HEK293 (cell line): Measurements from ENCODE around the gene MBLAC1.
A peak's percentile ranks its signal among the peaks of the same experiment; 100 is the strongest.

ENCODE experiments used
- GLI4 ChIP-seq: fragments of 450-650 bp; formaldehyde crosslinking; IDR thresholded peaks from 2 replicates; pipeline ENCODE4 v1.5.1; 2016; ENCODE audit warnings: missing biosample characterization, missing genetic modification characterization
- PRDM6 ChIP-seq: fragments of 450-650 bp; formaldehyde crosslinking; IDR thresholded peaks from 2 replicates; pipeline ENCODE4 v1.5.1; 2017; ENCODE audit warnings: missing biosample characterization, missing genetic modification characterization
- SCRT1 ChIP-seq: fragments of 450-650 bp; formaldehyde crosslinking; IDR thresholded peaks from 2 replicates; pipeline ENCODE4 v1.5.1; 2016; ENCODE audit warnings: missing biosample characterization, missing genetic modification characterization, borderline replicate concordance
- SETDB1 ChIP-seq: IDR thresholded peaks from one replicate; pipeline ENCODE4 v1.6.1; 2017; ENCODE audit warnings: mild to moderate bottlenecking, low read length, moderate library complexity, mixed read lengths; ENCODE audit not compliant: insufficient read length
- SP2 ChIP-seq: fragments of 450-650 bp; formaldehyde crosslinking; IDR thresholded peaks from 2 replicates; pipeline ENCODE4 v1.5.1; 2016; ENCODE audit warnings: missing biosample characterization, missing genetic modification characterization
- ZBTB21 ChIP-seq: fragments of 450-650 bp; formaldehyde crosslinking; IDR thresholded peaks from 2 replicates; pipeline ENCODE4 v1.5.1; 2017; ENCODE audit warnings: missing biosample characterization, missing genetic modification characterization
- ZBTB6 ChIP-seq: fragments of 450-650 bp; formaldehyde crosslinking; IDR thresholded peaks from 2 replicates; pipeline ENCODE4 v1.5.1; 2017; ENCODE audit warnings: missing biosample characterization, missing genetic modification characterization
- ZFP69B ChIP-seq: fragments of 450-650 bp; formaldehyde crosslinking; IDR thresholded peaks from 2 replicates; pipeline ENCODE4 v1.5.1; 2016; ENCODE audit warnings: missing biosample characterization, missing genetic modification characterization
- ZNF121 ChIP-seq: fragments of 450-650 bp; formaldehyde crosslinking; IDR thresholded peaks from 2 replicates; pipeline ENCODE4 v1.5.1; 2016; ENCODE audit warnings: missing biosample characterization, missing genetic modification characterization
- ZNF184 ChIP-seq: fragments of 450-650 bp; IDR thresholded peaks from 2 replicates; pipeline ENCODE4 v1.5.1; 2018; ENCODE audit warnings: missing biosample characterization, mild to moderate bottlenecking, missing genetic modification characterization
- ZNF202 ChIP-seq: fragments of 450-650 bp; formaldehyde crosslinking; IDR thresholded peaks from 2 replicates; pipeline ENCODE4 v1.5.1; 2016; ENCODE audit warnings: missing biosample characterization, missing genetic modification characterization, borderline replicate concordance
- ZNF239 ChIP-seq: fragments of 450-650 bp; formaldehyde crosslinking; IDR thresholded peaks from 2 replicates; pipeline ENCODE4 v1.5.1; 2016; ENCODE audit warnings: missing biosample characterization, missing genetic modification characterization
- ZNF335 ChIP-seq: fragments of 450-650 bp; formaldehyde crosslinking; conservative IDR thresholded peaks from 2 replicates; pipeline ENCODE4 v1.5.1; 2016; ENCODE audit warnings: missing biosample characterization, missing genetic modification characterization
- ZNF354C ChIP-seq: fragments of 450-650 bp; formaldehyde crosslinking; IDR thresholded peaks from 2 replicates; pipeline ENCODE4 v1.5.1; 2016; ENCODE audit warnings: missing biosample characterization, missing genetic modification characterization, low read depth, borderline replicate concordance
- ZNF391 ChIP-seq: fragments of 450-650 bp; formaldehyde crosslinking; IDR thresholded peaks from 2 replicates; pipeline ENCODE4 v1.5.1; 2016; ENCODE audit warnings: low read depth, missing biosample characterization, missing genetic modification characterization, borderline replicate concordance
- ZNF558 ChIP-seq: fragments of 450-650 bp; formaldehyde crosslinking; IDR thresholded peaks from 2 replicates; pipeline ENCODE4 v1.5.1; 2016; ENCODE audit warnings: missing biosample characterization, missing genetic modification characterization
- ZNF600 ChIP-seq: fragments of 450-650 bp; formaldehyde crosslinking; IDR thresholded peaks from 2 replicates; pipeline ENCODE4 v1.5.1; 2016; ENCODE audit warnings: missing biosample characterization, missing genetic modification characterization
- ZNF626 ChIP-seq: fragments of 450-650 bp; sonication (Bioruptor Pico); formaldehyde crosslinking; IDR thresholded peaks from 2 replicates; pipeline ENCODE4 v1.5.1; 2018; ENCODE audit warnings: missing biosample characterization, missing genetic modification characterization, inconsistent platforms
- ZNF645 ChIP-seq: fragments of 450-650 bp; formaldehyde crosslinking; IDR thresholded peaks from 2 replicates; pipeline ENCODE4; 2016; ENCODE audit warnings: missing biosample characterization, missing genetic modification characterization
- ZNF707 ChIP-seq: fragments of 450-650 bp; formaldehyde crosslinking; IDR thresholded peaks from 2 replicates; pipeline ENCODE4 v1.5.1; 2016; ENCODE audit warnings: missing biosample characterization, missing genetic modification characterization
- TF ChIP-seq, protein P1 (sequence below): fragments of 450-650 bp; formaldehyde crosslinking; IDR thresholded peaks from 2 replicates; pipeline ENCODE4 v1.5.1; 2016; ENCODE audit warnings: missing biosample characterization, missing genetic modification characterization, borderline replicate concordance
- TF ChIP-seq, protein P2 (sequence below): fragments of 450-650 bp; formaldehyde crosslinking; IDR thresholded peaks from 2 replicates; pipeline ENCODE4 v1.5.1; 2016; ENCODE audit warnings: missing biosample characterization, missing genetic modification characterization
- TF ChIP-seq, protein P3 (sequence below): fragments of 450-650 bp; formaldehyde crosslinking; IDR thresholded peaks from 2 replicates; pipeline ENCODE4 v1.5.1; 2016; ENCODE audit warnings: missing biosample characterization, missing genetic modification characterization
- TF ChIP-seq, protein P4 (sequence below): fragments of 450-650 bp; formaldehyde crosslinking; IDR thresholded peaks from 2 replicates; pipeline ENCODE4 v1.5.1; 2016; ENCODE audit warnings: missing biosample characterization, missing genetic modification characterization
- TF ChIP-seq, protein P5 (sequence below): fragments of 450-650 bp; IDR thresholded peaks from 2 replicates; pipeline ENCODE4 v1.5.1; 2018; ENCODE audit warnings: missing biosample characterization, missing genetic modification characterization

Gene MBLAC1

DNA sequence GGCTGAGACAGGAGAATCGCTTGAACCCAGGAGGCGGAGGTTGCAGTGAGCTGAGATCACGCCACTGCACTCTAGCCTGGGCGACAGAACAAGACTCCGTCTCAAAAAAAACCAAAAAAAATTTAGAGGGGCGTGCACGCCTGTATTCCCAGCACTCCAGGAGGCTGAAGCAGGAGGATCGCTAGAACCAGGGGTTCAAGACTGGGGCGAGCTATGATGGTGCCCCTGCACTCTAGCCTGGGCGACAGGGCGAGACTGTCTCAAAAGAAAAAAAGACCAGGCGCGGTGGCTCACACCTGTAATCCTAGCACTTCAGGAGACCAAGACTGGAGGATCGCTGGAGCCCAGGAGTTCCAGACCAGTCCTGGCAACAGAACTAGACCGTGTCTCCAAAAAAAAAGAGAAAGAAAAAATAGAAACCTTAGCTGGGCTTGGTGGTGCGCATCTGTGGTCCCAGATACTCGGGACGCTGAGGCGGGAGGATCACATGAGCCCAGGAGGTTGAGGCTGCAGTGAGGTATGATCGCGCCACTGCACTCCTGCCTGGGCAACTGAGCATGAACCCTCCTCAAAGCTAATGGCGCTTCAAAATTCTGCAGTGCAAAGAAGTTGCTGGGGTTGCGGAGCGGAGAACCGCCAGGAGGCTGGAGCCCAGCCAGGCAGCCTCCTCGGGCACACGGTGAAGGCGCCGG lies 382 bp upstream of the MBLAC1 start (continued):
- no peak for TF ChIP-seq PRDM6 (tag by site-specific recombination)
- TF ChIP-seq SP2 = no peak
- TF ChIP-seq ZNF121 (tag by site-specific recombination) = no peak
- TF ChIP-seq ZNF239 (tag by site-specific recombination) = no peak; the same call in 1 of the 2 replicates
- no peak for TF ChIP-seq ZNF626 (tag by site-specific recombination)
- no peak for TF ChIP-seq ZNF558 (tag by site-specific recombination)
- TF ChIP-seq SETDB1 = no peak
- TF ChIP-seq ZNF645 (tag by site-specific recombination) = no peak
- 0 out of 2 replicates have a peak, but pooled peaks have one; percentile 22 for TF ChIP-seq ZBTB6 (tag by site-specific recombination)
- TF ChIP-seq ZNF707 (tag by site-specific recombination) = no peak
- no peak for TF ChIP-seq ZNF202 (tag by site-specific recombination)
- TF ChIP-seq SCRT1 (tag by site-specific recombination) = 0 out of 2 replicates have a peak, but pooled peaks have one; percentile 7
- TF ChIP-seq ZNF184 (tag by site-specific recombination) = peak; percentile 51; the same call in 1 of the 2 replicates
- peak; percentile 47; the same call in 1 of the 2 replicates for TF ChIP-seq ZNF600 (tag by site-specific recombination)
- TF ChIP-seq ZFP69B (tag by site-specific recombination) = peak; percentile 10; the same call in 1 of the 2 replicates
- TF ChIP-seq, protein P1, sequence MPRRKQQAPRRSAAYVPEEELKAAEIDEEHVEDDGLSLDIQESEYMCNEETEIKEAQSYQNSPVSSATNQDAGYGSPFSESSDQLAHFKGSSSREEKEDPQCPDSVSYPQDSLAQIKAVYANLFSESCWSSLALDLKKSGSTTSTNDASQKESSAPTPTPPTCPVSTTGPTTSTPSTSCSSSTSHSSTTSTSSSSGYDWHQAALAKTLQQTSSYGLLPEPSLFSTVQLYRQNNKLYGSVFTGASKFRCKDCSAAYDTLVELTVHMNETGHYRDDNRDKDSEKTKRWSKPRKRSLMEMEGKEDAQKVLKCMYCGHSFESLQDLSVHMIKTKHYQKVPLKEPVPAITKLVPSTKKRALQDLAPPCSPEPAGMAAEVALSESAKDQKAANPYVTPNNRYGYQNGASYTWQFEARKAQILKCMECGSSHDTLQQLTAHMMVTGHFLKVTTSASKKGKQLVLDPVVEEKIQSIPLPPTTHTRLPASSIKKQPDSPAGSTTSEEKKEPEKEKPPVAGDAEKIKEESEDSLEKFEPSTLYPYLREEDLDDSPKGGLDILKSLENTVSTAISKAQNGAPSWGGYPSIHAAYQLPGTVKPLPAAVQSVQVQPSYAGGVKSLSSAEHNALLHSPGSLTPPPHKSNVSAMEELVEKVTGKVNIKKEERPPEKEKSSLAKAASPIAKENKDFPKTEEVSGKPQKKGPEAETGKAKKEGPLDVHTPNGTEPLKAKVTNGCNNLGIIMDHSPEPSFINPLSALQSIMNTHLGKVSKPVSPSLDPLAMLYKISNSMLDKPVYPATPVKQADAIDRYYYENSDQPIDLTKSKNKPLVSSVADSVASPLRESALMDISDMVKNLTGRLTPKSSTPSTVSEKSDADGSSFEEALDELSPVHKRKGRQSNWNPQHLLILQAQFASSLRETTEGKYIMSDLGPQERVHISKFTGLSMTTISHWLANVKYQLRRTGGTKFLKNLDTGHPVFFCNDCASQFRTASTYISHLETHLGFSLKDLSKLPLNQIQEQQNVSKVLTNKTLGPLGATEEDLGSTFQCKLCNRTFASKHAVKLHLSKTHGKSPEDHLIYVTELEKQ (tag by site-specific recombination) = no peak
- 0 out of 2 replicates have a peak, but pooled peaks have one; percentile 14 for TF ChIP-seq ZNF391
- TF ChIP-seq ZNF354C (tag by site-specific recombination) = no peak
- TF ChIP-seq, protein P2, sequence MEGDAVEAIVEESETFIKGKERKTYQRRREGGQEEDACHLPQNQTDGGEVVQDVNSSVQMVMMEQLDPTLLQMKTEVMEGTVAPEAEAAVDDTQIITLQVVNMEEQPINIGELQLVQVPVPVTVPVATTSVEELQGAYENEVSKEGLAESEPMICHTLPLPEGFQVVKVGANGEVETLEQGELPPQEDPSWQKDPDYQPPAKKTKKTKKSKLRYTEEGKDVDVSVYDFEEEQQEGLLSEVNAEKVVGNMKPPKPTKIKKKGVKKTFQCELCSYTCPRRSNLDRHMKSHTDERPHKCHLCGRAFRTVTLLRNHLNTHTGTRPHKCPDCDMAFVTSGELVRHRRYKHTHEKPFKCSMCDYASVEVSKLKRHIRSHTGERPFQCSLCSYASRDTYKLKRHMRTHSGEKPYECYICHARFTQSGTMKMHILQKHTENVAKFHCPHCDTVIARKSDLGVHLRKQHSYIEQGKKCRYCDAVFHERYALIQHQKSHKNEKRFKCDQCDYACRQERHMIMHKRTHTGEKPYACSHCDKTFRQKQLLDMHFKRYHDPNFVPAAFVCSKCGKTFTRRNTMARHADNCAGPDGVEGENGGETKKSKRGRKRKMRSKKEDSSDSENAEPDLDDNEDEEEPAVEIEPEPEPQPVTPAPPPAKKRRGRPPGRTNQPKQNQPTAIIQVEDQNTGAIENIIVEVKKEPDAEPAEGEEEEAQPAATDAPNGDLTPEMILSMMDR (tag by site-specific recombination) = no peak
- TF ChIP-seq, protein P3, sequence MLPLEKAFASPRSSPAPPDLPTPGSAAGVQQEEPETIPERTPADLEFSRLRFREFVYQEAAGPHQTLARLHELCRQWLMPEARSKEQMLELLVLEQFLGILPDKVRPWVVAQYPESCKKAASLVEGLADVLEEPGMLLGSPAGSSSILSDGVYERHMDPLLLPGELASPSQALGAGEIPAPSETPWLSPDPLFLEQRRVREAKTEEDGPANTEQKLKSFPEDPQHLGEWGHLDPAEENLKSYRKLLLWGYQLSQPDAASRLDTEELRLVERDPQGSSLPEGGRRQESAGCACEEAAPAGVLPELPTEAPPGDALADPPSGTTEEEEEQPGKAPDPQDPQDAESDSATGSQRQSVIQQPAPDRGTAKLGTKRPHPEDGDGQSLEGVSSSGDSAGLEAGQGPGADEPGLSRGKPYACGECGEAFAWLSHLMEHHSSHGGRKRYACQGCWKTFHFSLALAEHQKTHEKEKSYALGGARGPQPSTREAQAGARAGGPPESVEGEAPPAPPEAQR (tag by site-specific recombination) = 0 out of 2 replicates have a peak, but pooled peaks have one; percentile 12
- peak; percentile 93; the same call in 1 of the 2 replicates for TF ChIP-seq ZNF335 (tag by site-specific recombination)
- TF ChIP-seq, protein P4, sequence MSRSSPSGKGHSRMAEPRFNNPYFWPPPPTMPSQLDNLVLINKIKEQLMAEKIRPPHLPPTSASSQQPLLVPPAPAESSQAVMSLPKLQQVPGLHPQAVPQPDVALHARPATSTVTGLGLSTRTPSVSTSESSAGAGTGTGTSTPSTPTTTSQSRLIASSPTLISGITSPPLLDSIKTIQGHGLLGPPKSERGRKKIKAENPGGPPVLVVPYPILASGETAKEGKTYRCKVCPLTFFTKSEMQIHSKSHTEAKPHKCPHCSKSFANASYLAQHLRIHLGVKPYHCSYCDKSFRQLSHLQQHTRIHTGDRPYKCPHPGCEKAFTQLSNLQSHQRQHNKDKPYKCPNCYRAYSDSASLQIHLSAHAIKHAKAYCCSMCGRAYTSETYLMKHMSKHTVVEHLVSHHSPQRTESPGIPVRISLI = peak; percentile 88
- TF ChIP-seq GLI4 = peak; percentile 70; the same call in 1 of the 2 replicates
- TF ChIP-seq, protein P5, sequence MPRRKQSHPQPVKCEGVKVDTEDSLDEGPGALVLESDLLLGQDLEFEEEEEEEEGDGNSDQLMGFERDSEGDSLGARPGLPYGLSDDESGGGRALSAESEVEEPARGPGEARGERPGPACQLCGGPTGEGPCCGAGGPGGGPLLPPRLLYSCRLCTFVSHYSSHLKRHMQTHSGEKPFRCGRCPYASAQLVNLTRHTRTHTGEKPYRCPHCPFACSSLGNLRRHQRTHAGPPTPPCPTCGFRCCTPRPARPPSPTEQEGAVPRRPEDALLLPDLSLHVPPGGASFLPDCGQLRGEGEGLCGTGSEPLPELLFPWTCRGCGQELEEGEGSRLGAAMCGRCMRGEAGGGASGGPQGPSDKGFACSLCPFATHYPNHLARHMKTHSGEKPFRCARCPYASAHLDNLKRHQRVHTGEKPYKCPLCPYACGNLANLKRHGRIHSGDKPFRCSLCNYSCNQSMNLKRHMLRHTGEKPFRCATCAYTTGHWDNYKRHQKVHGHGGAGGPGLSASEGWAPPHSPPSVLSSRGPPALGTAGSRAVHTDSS (tag by site-specific recombination) = no peak
- no peak for TF ChIP-seq ZBTB21
